Heart left ventricle (tissue), 16 donors: ENCODE data around the gene NAP1L4. TPM values are rescaled to one million over a fixed set of nuclear protein-coding genes. Genes with fewer than 3 reads are reported as not detected.
"Not testable (repeated sequence)": the region's sequence is repeated elsewhere in the genome, so short reads cannot be mapped to it uniquely, and the experiment has no call there.

Source experiments
- ATAC-seq, 4 donors: fragments of 200-7000 bp; cut with Tn5 transposase; one replicate each; pipeline ENCODE4 v1.9.1; 2020 to 2022; ENCODE audit warnings: moderate library complexity in 4 of 4, mild to moderate bottlenecking in 3 of 4, moderate number of reproducible peaks in 1 of 4
- DNase-seq, 5 donors: peaks; one replicate each; pipeline ENCODE4 v3.0.0-alpha.2; 2020
- H3K27ac ChIP-seq, 12 donors: fragments of 200-600 bp; sonication (generic) in 4 of 12; one replicate each; pipeline versions ENCODE4 v1.5.0 to v1.8.0; 2016 to 2022; ENCODE audit warnings: mild to moderate bottlenecking in 2 of 12
- H3K27me3 ChIP-seq, 9 donors: fragments of 200-600 bp; sonication (generic) in 2 of 9; one replicate each; pipeline versions ENCODE4 v1.5.1 to v1.8.0; 2016 to 2022; ENCODE audit warnings: mild to moderate bottlenecking in 3 of 9
- H3K36me3 ChIP-seq, 9 donors: fragments of 200-600 bp; sonication (generic) in 2 of 9; one replicate each; pipeline versions ENCODE4 v1.5.0 to v1.8.0; 2018 to 2022; ENCODE audit warnings: mild to moderate bottlenecking in 2 of 9
- H3K4me1 ChIP-seq, 12 donors: fragments of 200-600 bp; sonication (generic) in 4 of 12; one replicate each; pipeline versions ENCODE4 v1.5.0 to v1.8.0; 2016 to 2022; ENCODE audit warnings: mild to moderate bottlenecking in 3 of 12
- H3K4me3 ChIP-seq, 12 donors: fragments of 200-600 bp; sonication (generic) in 4 of 12; one replicate each; pipeline versions ENCODE4 v1.5.0 to v1.8.0; 2017 to 2022; ENCODE audit warnings: mild to moderate bottlenecking in 9 of 12, moderate library complexity in 4 of 12
- H3K9me3 ChIP-seq, 12 donors: fragments of 200-600 bp; sonication (generic) in 4 of 12; one replicate each; pipeline versions ENCODE4 v1.5.0 to v1.8.0; 2016 to 2022; ENCODE audit warnings: mild to moderate bottlenecking in 1 of 12
- CTCF ChIP-seq, 12 donors: fragments of 200-600 bp; sonication (generic) in 4 of 12; IDR thresholded peaks; one replicate each; pipeline versions ENCODE4 v1.5.0 to v1.8.0; 2018 to 2022; ENCODE audit warnings: antibody characterized with exemption in 12 of 12, mild to moderate bottlenecking in 5 of 12
- POLR2A ChIP-seq, 2 donors: fragments of 450-650 bp; IDR thresholded peaks; one replicate each; pipeline ENCODE4 v1.6.1; 2017; ENCODE audit warnings: antibody characterized with exemption in 2 of 2, mild to moderate bottlenecking in 2 of 2, moderate library complexity in 2 of 2
- WGBS, 4 donors: extraction: QIAGEN DNeasy Blood & Tissue Kit in 2 of 4; methylation state at CpG; one replicate each; pipeline versions ENCODE4 v1.1.5 to v1.1.7; 2013 to 2018; 5-methylcytosine and 5-hydroxymethylcytosine counted together
- intact Hi-C, 10 donors: fragments of 100-400 bp; cut with DNase I; formaldehyde crosslinking; loops; one replicate each; pipeline versions ENCODE4 v1.11.1 to v1.14.2; 2022
- polyA plus RNA-seq, 2 donors: library from polyadenylated mRNA; stranded (reverse); fragments of 200-250 nt; gene quantifications; one replicate each; pipeline ENCODE4 v1.2.3, GENCODE V29; 2013
- total RNA-seq, 9 donors: library from RNA; depleted of rRNA in 2 of 9; stranded (reverse); fragments of >200 nt in 2 of 9; fragmentation: NEBNext Ultra II Directional in 3 of 9; extraction: Animal tissue kit (Norgen Biotek cat#: 25700) in 3 of 9; gene quantifications; one replicate each; pipeline versions ENCODE4 v1.1.0 to v1.2.4, GENCODE V29; 2016 to 2023
- donor health status: ischemic (EF 13 %, LVEDD 7.1; RV severe dilation, severe dysfunction).
- donor health status: healthy with polysubstance abuse.
- donor health status: DM: no; HTN: yes; CAD: no.
- donor health status: DM: no; HTN: no; CAD: no.
- donor health status: ischemic (EF 25% LVEDD 6.9; RV normal size, moderate dysfunction).
- donor health status: ischemic (EF 25% LVEDD 5.7; RV mildly dilated, moderate dysfunction).
- donor health status: healthy.
- donor health status: DM: yes; HTN: yes; CAD: no.
- donor health status: ischemic (EF 35%, LVEDD 5.7; RV mildly dilated, moderate dysfunction).
- donor health status: nonischemic (EF 11% LVEDD 7.7; RV severe dilation, severe dysfunction).
- donor health status: DM: yes; HTN: yes; CAD: no.
- donor health status: PGD.
- donor health status: ischemic (EF 29% LVEDD 5.4; RV normal size, mild dysfunction).
- donor health status: nonischemic (EF 23%, LVEDD 6.1; RV moderate dilation, normal function).

NAP1L4 gene
- total and polyA plus RNA-seq, 11 donors = 119 to 216 (median 167) TPM

- intact Hi-C loops = no loop called here
- DNase-seq (no peak), ATAC-seq (no peak)
- H3K36me3 ChIP-seq = peaks cover 0 to 20% (median 9%) of the 10 kb centered on the region in 9 donors
- WGBS, 4 donors = 70 to 88% (median 72%) methylated on average over 6 to 13 of the region's 13 CpGs
- TF ChIP-seq CTCF (IDR thresholded peaks at IDR 0.05) (no peak), POLR2A (IDR thresholded peaks at IDR 0.05) (no peak)
- H3K9me3 ChIP-seq = peaks cover 0 to 10% (median 5%) of the 10 kb centered on the region in 12 donors
- H3K27me3 ChIP-seq = no peaks in the 10 kb centered on the region
- H3K4me3 ChIP-seq = no peak overlapping the region
- H3K27ac ChIP-seq = no peak overlapping the region
- H3K4me1 ChIP-seq = peaks cover 4 to 54% (median 28%) of the 10 kb centered on the region in 12 donors
These were observed 49.7 kb downstream of the NAP1L4 start for GRCh38 chr11:2942447-2942846.

DNA sequence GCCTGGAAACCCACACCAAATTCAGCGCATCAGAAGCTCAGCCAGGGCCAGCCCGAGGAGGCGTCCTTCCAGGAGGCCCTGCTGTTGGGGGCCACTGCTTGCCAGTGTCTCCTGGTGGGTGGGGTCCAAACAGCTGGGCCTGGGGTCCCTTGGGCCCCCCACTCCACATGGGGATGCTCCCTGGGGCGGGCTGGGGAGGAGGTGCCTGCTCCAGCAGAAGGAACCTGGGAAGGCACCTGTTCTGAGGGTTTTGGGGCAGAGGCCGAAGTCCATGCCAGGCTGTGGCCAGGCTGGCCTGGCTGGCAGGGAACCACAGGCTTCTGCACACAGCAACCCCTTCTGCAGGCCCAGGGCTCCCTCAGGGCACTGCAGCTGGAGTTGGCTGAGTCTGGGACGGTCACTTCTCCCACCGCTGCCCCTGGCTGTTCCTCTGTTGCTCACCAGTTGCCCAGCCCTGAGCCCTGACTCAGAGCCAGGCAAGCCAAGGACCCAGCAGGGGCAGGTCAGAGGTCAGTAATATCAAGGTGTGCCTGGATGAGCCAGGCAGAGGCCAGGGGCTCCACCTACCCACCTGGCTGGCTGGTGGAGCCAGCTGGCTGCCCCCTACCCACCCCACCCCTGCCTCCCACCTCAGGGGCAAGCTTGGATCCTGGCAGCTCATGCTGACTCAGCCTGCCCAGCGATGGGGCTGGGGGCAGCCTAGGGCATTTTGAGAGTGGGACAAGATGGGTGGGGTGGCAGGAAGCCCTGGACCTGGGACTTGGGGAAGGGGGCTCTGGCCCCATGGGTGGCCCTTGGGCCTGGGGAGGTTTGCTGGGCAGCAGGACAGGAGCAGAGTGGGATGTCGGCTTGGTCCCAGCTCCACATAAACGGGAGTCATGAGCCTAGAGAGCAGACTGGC, 51.0 kb downstream of the NAP1L4 start:
- WGBS, 4 donors = 48 to 57% (median 55%) methylated on average over 5 to 10 of the region's 10 CpGs
- peak overlapping the region in 5 of 12 donors; percentile 35 to 67 (median 50) for H3K27ac ChIP-seq

DNA sequence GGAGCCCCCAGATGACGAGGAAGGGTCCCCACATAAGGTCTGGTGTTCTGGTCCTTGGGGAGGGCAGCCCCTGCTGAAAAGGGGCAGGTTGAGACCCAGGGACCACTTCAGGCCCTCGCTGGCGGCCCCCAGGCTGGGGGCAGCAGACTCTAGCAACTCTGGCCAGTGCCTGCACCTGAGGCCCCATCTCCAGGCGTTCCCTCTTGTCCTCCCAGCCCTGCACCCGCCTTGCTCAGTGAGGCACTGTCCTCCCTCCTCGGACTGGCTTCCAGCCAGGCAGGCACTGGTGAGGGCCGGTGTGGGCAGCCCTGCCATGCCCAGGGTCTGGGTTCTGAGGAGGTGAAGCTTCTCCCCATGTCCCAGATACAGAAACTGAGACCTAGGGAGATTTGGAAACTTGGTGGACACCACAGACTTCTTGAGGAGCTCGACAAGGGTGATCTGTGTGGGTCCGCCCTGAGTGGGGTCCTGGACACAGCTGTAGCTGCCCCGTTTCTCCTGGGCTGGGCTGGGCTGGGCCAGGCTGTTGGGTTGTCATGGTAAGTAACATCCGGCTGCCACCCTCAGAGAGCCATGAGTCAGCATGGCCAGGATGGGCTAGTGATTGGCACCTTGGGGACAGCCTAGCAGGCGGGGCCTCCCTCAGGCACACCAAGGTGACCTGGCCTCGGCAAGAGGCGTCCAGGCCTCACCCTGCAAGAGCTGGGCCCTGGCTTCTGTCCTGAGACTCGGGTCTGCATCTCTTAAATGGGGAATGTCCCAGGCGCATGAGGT, 51.8 kb downstream of the NAP1L4 start:
- H3K36me3 ChIP-seq = peaks cover 0 to 10% (median 6%) of the 10 kb centered on the region in 9 donors
- peak overlapping the region in 6 of 12 donors; percentile 24 to 67 (median 48) for H3K27ac ChIP-seq
- intact Hi-C loops = no loop called here
- peaks cover 0 to 33% (median 15%) of the 10 kb centered on the region in 12 donors for H3K4me1 ChIP-seq
- WGBS, 4 donors = 49 to 62% (median 61%) methylated on average over 9 to 16 of the region's 16 CpGs
- ATAC-seq (peak in 3 of 4 donors; percentile 63 to 80 (median 65)), DNase-seq (peak in 4 of 5 donors; percentile 20 to 85 (median 68))
- TF ChIP-seq CTCF (IDR thresholded peaks at IDR 0.05) (no peak), POLR2A (IDR thresholded peaks at IDR 0.05) (no peak)
- H3K27me3 ChIP-seq = no peaks in the 10 kb centered on the region
- no peak overlapping the region for H3K4me3 ChIP-seq
- peaks cover 0 to 15% (median 9%) of the 10 kb centered on the region in 12 donors for H3K9me3 ChIP-seq

More for the DNA sequence above, 51.0 kb downstream of the NAP1L4 start:
- H3K4me1 ChIP-seq = peaks cover 4 to 41% (median 24%) of the 10 kb centered on the region in 12 donors
- peaks cover 0 to 15% (median 9%) of the 10 kb centered on the region in 12 donors for H3K9me3 ChIP-seq
- H3K27me3 ChIP-seq = no peaks in the 10 kb centered on the region
- TF ChIP-seq POLR2A (IDR thresholded peaks at IDR 0.05) (no peak), CTCF (IDR thresholded peaks at IDR 0.05) (no peak)
- intact Hi-C loops = no loop called here
- ATAC-seq = peak in 3 of 4 donors; percentile 6 to 19 (median 15)
- DNase-seq = peak in 1 of 5 donors; percentile 71
- peaks cover 0 to 10% (median 6%) of the 10 kb centered on the region in 9 donors for H3K36me3 ChIP-seq
- H3K4me3 ChIP-seq = no peak overlapping the region

GRCh38 chr11:2938458-2939418, 53.4 kb downstream of the NAP1L4 start:
- intact Hi-C loops, H3K27me3 ChIP-seq, H3K4me3 ChIP-seq, H3K36me3 ChIP-seq, H3K27ac ChIP-seq, ATAC-seq: not testable (repeated sequence)
- Histone ChIP-seq H3K4me1 (peaks cover 0 to 17% (median 10%) of the 10 kb centered on the region in 12 donors), H3K9me3 (peaks cover 0 to 15% (median 9%) of the 10 kb centered on the region in 12 donors)
- WGBS, 4 donors = 79 to 92% (median 87%) methylated on average over 20 of the region's 20 CpGs
- DNase-seq = peak in 1 of 5 donors; percentile 9

DNA sequence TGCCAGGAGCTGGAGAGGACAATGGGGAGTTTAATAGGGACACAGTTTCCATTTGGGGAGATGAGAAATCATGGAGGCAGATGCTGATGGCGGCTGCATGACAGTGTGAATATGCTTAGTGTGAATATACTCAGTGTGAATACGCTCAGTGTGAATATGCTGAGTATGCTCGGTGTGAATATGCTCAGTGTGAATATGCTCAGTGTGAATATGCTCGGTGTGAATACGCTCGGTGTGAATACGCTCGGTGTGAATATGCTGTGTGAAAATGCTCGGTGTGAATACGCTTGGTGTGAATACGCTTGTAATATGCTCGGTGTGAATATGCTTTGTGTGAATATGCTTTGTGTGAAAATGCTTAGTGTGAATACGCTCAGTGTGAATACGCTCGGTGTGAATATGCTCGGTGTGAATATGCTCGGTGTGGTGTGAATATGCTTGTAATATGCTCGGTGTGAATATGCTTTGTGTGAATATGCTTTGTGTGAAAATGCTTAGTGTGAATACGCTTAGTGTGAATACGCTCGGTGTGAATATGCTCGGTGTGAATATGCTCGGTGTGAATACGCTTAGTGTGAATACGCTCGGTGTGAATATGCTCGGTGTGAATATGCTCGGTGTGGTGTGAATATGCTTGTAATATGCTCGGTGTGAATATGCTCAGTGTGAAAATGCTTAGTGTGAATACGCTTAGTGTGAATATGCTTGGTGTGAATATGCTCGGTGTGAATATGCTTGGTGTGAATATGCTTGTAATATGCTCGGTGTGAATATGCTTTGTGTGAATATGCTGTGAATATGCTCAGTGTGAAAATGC, 54.3 kb downstream of the NAP1L4 start:
- 86 to 92% (median 91%) methylated on average over 31 to 32 of the region's 32 CpGs for WGBS, 4 donors
- Histone ChIP-seq H3K9me3 (peaks cover 0 to 15% (median 9%) of the 10 kb centered on the region in 12 donors), H3K4me1 (peaks cover 0 to 24% (median 10%) of the 10 kb centered on the region in 12 donors)
- H3K36me3 ChIP-seq, intact Hi-C loops, H3K27me3 ChIP-seq, ATAC-seq, DNase-seq, H3K4me3 ChIP-seq, H3K27ac ChIP-seq: not testable (repeated sequence)
